ENCODE data around the gene EHF.

DNA sequence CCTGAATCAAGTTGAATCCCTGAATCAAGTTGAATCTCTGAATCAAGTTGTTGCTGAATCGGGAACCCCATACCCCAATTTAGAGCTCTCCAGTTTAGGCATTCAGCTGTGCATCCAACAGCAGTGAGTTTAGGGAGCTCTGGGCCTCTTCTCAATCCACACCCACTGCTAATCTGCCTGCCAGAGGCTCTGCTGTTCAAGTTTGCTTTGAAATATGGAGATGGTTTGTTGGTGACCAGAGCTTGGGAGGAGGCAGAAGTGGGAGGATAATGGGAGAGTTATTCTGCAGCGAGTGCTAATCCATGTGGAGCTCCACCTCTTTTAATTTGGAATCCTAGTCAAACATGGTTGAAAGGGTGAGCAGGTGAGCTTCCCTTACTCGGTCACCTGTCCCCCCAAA lies 22.4 kb downstream of the EHF start:
- TF ChIP-seq EZH2 (IDR thresholded peaks at IDR 0.05; ENCODE audit: low read length, missing control alignments): no peak
- TF ChIP-seq, protein P1, sequence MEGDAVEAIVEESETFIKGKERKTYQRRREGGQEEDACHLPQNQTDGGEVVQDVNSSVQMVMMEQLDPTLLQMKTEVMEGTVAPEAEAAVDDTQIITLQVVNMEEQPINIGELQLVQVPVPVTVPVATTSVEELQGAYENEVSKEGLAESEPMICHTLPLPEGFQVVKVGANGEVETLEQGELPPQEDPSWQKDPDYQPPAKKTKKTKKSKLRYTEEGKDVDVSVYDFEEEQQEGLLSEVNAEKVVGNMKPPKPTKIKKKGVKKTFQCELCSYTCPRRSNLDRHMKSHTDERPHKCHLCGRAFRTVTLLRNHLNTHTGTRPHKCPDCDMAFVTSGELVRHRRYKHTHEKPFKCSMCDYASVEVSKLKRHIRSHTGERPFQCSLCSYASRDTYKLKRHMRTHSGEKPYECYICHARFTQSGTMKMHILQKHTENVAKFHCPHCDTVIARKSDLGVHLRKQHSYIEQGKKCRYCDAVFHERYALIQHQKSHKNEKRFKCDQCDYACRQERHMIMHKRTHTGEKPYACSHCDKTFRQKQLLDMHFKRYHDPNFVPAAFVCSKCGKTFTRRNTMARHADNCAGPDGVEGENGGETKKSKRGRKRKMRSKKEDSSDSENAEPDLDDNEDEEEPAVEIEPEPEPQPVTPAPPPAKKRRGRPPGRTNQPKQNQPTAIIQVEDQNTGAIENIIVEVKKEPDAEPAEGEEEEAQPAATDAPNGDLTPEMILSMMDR (conservative IDR thresholded peaks at IDR 0.05 in 1 of 2, IDR thresholded peaks at IDR 0.05 in 1 of 2; ENCODE audit: low read depth in 1 of 2, low read length in 2 of 2): no peak

Measured in fibroblast of lung (primary cell).